Natural killer cell (primary cell): ENCODE data around the gene SLC25A21. TPM values are rescaled to one million over a fixed set of nuclear protein-coding genes. Genes with fewer than 3 reads are reported as not detected.

Experiments
- ATAC-seq, 3 donors: fragments of 150-1000 bp in 2 of 3; fragments of 200-7000 bp in 1 of 3; cut with Tn5 transposase; 1 replicate in 1 of 3; 2 replicates in 2 of 3; pipeline ENCODE4 v1.10.0; 2021; ENCODE audit warnings: mild to moderate bottlenecking in 2 of 3, moderate library complexity in 2 of 3
- DNase-seq, 2 donors: peaks; one replicate each; pipeline versions ENCODE4 v3.0.0 to v3.0.0-alpha.2; 2013 to 2021; ENCODE audit warnings: mixed read lengths in 1 of 2
- H3K27ac ChIP-seq: one replicate; pipeline ENCODE4 v1.5.1; 2013; ENCODE audit warnings: mild to moderate bottlenecking, low read length
- H3K27me3 ChIP-seq: one replicate; pipeline ENCODE4 v1.6.1; 2013; ENCODE audit warnings: low read length; ENCODE audit not compliant: control insufficient read depth, insufficient read depth
- H3K36me3 ChIP-seq: one replicate; pipeline ENCODE4 v1.6.1; 2013; ENCODE audit warnings: low read length; ENCODE audit not compliant: control insufficient read depth, insufficient read depth
- H3K4me1 ChIP-seq: one replicate; pipeline ENCODE4 v1.6.1; 2013; ENCODE audit warnings: low read length; ENCODE audit not compliant: control insufficient read depth, insufficient read depth
- H3K4me3 ChIP-seq: one replicate; pipeline ENCODE4 v1.5.1; 2013; ENCODE audit warnings: low read length
- H3K9me3 ChIP-seq: one replicate; pipeline ENCODE4 v1.6.1; 2013; ENCODE audit warnings: low read length; ENCODE audit not compliant: control insufficient read depth, insufficient read depth
- H3K27ac Mint-ChIP-seq, 2 donors: one replicate each; pipeline ENCODE4 v1.8.0; 2022; ENCODE audit warnings: mild to moderate bottlenecking in 2 of 2, mixed read lengths in 2 of 2, moderate library complexity in 1 of 2
- H3K27me3 Mint-ChIP-seq, 2 donors: one replicate each; pipeline ENCODE4 v1.8.0; 2022; ENCODE audit warnings: low read depth in 2 of 2, mixed read lengths in 2 of 2
- H3K36me3 Mint-ChIP-seq: one replicate; pipeline ENCODE4 v1.8.0; 2022; ENCODE audit warnings: mixed read lengths
- H3K4me1 Mint-ChIP-seq, 2 donors: one replicate each; pipeline ENCODE4 v1.8.0; 2022; ENCODE audit warnings: mixed read lengths in 2 of 2
- H3K4me3 Mint-ChIP-seq: one replicate; pipeline ENCODE4 v1.8.0; 2022; ENCODE audit warnings: mild to moderate bottlenecking, moderate library complexity, mixed read lengths
- H3K9me3 Mint-ChIP-seq, 2 donors: one replicate each; pipeline ENCODE4 v1.8.0; 2022; ENCODE audit warnings: mixed read lengths in 2 of 2
- CTCF ChIP-seq: fragments of 200-600 bp; IDR thresholded peaks from one replicate; pipeline ENCODE4 v1.8.0; 2022; ENCODE audit warnings: antibody characterized with exemption
- WGBS: methylation state at CpG from one replicate; pipeline ENCODE4 v1.1.7; 2013; ENCODE audit warnings: missing lambda C conversion rate; ENCODE audit not compliant: insufficient coverage; 5-methylcytosine and 5-hydroxymethylcytosine counted together
- intact Hi-C: fragments of 100-400 bp; cut with micrococcal nuclease; formaldehyde crosslinking; loops from one replicate; pipeline ENCODE4 v1.14.2; 2022
- total RNA-seq, 4 donors: library from RNA; stranded (reverse); fragments of 120-200 nt in 1 of 4; gene quantifications; one replicate each; pipeline versions ENCODE4 v1.2.3 to v1.2.4, GENCODE V29; 2013 to 2022

Gene SLC25A21
- total RNA-seq, 3 donors from 2014 or later (not counting 1 experiment from before 2014, with no cell fraction given), result not detected

- H3K27ac ChIP-seq, result no peak overlapping the region
- H3K27me3 ChIP-seq, result no peaks in the 10 kb centered on the region
- intact Hi-C loops, result no loop called here
- Mint-ChIP-seq H3K36me3 (no peaks in the 10 kb centered on the region), H3K27ac (no peak overlapping the region), H3K9me3 (peaks cover 3 to 5% of the 10 kb centered on the region in 2 donors), H3K4me3 (no peak overlapping the region), H3K4me1 (no peaks in the 10 kb centered on the region), H3K27me3 (no peaks in the 10 kb centered on the region)
- WGBS, result 52% methylated on average over 1 of the region's 1 CpG
- H3K4me1 ChIP-seq, result no peaks in the 10 kb centered on the region
- DNase-seq (no peak), ATAC-seq (no peak)
- no peak for TF ChIP-seq CTCF
- no peak overlapping the region for H3K4me3 ChIP-seq
- no peaks in the 10 kb centered on the region for H3K9me3 ChIP-seq
- no peaks in the 10 kb centered on the region for H3K36me3 ChIP-seq
Observed at GRCh38 chr14:36950812-36951211, 221.6 kb downstream of the SLC25A21 start.

GRCh38 chr14:36949371-36949770 lies 223.0 kb downstream of the SLC25A21 start:
- WGBS, result 14% methylated on average over 1 of the region's 2 CpGs

GRCh38 chr14:36948157-36948859 lies 224.1 kb downstream of the SLC25A21 start:
- no peaks in the 10 kb centered on the region for H3K27me3 ChIP-seq
- ATAC-seq (no peak), DNase-seq (no peak)
- no peaks in the 10 kb centered on the region for H3K9me3 ChIP-seq
- no peak for TF ChIP-seq CTCF
- no peaks in the 10 kb centered on the region for H3K4me1 ChIP-seq
- H3K4me3 ChIP-seq, result no peak overlapping the region
- Mint-ChIP-seq H3K4me3 (no peak overlapping the region), H3K4me1 (no peaks in the 10 kb centered on the region), H3K27ac (no peak overlapping the region), H3K36me3 (no peaks in the 10 kb centered on the region), H3K9me3 (peaks cover 3% of the 10 kb centered on the region in 2 donors), H3K27me3 (no peaks in the 10 kb centered on the region)
- H3K36me3 ChIP-seq, result no peaks in the 10 kb centered on the region
- 92% methylated on average over 2 of the region's 5 CpGs for WGBS
- no peak overlapping the region for H3K27ac ChIP-seq
- intact Hi-C loops, result no loop called here

More at GRCh38 chr14:36949371-36949770, 223.0 kb downstream of the SLC25A21 start:
- H3K9me3 ChIP-seq, result no peaks in the 10 kb centered on the region
- H3K4me3 Mint-ChIP-seq, result no peak overlapping the region
- H3K27ac ChIP-seq, result no peak overlapping the region
- no peak overlapping the region for H3K27ac Mint-ChIP-seq
- DNase-seq (no peak), ATAC-seq (no peak)
- no peak for TF ChIP-seq CTCF
- H3K4me3 ChIP-seq, result no peak overlapping the region
- no peaks in the 10 kb centered on the region for H3K27me3 Mint-ChIP-seq
- intact Hi-C loops, result no loop called here
- no peaks in the 10 kb centered on the region for H3K4me1 ChIP-seq
- peaks cover 3% of the 10 kb centered on the region in 2 donors for H3K9me3 Mint-ChIP-seq
- H3K4me1 Mint-ChIP-seq, result no peaks in the 10 kb centered on the region
- H3K36me3 Mint-ChIP-seq, result no peaks in the 10 kb centered on the region
- no peaks in the 10 kb centered on the region for H3K27me3 ChIP-seq
- H3K36me3 ChIP-seq, result no peaks in the 10 kb centered on the region

GRCh38 chr14:36947362-36947761 lies 225.0 kb downstream of the SLC25A21 start:
- Histone ChIP-seq H3K4me3 (no peak overlapping the region), H3K9me3 (no peaks in the 10 kb centered on the region), H3K36me3 (no peaks in the 10 kb centered on the region), H3K27me3 (no peaks in the 10 kb centered on the region), H3K27ac (no peak overlapping the region), H3K4me1 (no peaks in the 10 kb centered on the region)
- no peak for ATAC-seq
- H3K27ac Mint-ChIP-seq, result no peak overlapping the region
- DNase-seq, result no peak
- 91% methylated on average over 1 of the region's 1 CpG for WGBS
- peaks cover 3% of the 10 kb centered on the region in 2 donors for H3K9me3 Mint-ChIP-seq
- intact Hi-C loops, result no loop called here
- H3K4me3 Mint-ChIP-seq, result no peak overlapping the region
- no peaks in the 10 kb centered on the region for H3K27me3 Mint-ChIP-seq
- no peaks in the 10 kb centered on the region for H3K4me1 Mint-ChIP-seq
- no peak for TF ChIP-seq CTCF
- no peaks in the 10 kb centered on the region for H3K36me3 Mint-ChIP-seq
